HG02840 (cell line): ENCODE data around the gene TRIM77.
"Not testable (repeated sequence)": the region's sequence is repeated elsewhere in the genome, so short reads cannot be mapped to it uniquely, and the experiment has no call there.

Source experiments
- ATAC-seq: cut with Tn5 transposase; IDR thresholded peaks from one replicate; pipeline ENCODE4 v1.9.1; 2021; ENCODE audit warnings: mild to moderate bottlenecking, moderate library complexity, moderate number of reproducible peaks; ENCODE audit not compliant: unreplicated experiment, low FRiP score

Gene TRIM77, protein sequence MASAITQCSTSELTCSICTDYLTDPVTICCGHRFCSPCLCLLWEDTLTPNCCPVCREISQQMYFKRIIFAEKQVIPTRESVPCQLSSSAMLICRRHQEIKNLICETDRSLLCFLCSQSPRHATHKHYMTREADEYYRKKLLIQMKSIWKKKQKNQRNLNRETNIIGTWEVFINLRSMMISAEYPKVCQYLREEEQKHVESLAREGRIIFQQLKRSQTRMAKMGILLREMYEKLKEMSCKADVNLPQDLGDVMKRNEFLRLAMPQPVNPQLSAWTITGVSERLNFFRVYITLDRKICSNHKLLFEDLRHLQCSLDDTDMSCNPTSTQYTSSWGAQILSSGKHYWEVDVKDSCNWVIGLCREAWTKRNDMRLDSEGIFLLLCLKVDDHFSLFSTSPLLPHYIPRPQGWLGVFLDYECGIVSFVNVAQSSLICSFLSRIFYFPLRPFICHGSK

GRCh38 chr11:89709999-89710398 lies at the start of gene TRIM77:
Gene TRIM77, plus strand, starts transcription at chr11:89710299. Its CDS starts 0 bp downstream, at chr11:89710299.
- not testable (repeated sequence) for ATAC-seq

DNA sequence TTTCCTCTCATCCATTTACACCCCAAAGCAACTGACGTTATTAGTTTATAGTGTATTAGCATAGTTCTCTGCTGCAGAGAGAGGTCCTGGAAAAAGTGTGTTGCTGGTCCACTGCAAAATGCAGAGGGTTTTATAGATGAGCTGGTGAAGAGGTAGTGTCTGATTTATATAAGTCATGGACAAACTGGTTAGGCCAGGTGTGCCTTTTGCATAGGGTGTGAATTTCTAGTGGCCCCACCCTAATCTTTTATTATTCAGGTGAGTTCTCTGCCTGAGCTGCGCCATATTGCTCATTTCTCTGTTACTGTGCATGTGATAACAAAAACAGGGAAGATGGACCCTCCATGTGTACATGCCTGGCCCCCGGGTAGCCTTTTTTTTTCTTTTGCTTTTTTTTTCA lies 43.1 kb upstream of the TRIM77 start:
- no peak for ATAC-seq

- not testable (repeated sequence) for ATAC-seq
These were observed 41.9 kb upstream of the TRIM77 start for GRCh38 chr11:89668158-89668557.

GRCh38 chr11:89669586-89669985 lies 40.5 kb upstream of the TRIM77 start:
- ATAC-seq, result not testable (repeated sequence)

DNA sequence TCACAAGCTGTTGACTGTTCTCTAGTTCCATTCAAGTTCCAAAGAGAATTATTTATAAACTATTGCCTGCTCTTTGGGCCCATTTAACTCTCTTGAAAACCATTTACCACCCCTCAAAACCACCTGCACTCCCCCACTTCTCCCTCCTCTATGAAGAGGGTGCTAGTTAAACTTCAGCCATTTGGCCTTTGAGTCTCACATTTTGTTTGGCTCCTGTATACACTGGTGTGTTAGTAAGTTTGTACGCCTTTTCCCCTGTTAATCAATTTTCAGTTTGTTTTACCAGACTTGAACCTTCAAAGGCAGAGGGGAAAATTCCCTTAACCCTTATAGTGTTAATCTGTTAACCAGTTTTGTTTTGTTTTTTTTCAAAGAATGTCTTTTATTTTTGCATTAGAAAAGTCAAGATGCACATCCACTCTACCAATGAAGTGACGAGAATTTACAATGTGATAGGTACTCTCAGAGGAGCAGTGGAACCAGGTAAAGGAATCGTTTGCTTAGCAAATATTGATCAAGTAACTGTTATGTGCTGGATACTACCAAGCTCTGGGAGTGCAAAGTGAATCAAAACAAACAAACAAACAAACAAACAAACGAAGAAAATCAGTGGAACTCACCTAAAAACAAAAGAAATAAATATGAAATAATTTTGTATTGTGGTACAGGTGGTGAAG lies 40.0 kb upstream of the TRIM77 start:
- ATAC-seq, result not testable (repeated sequence)

GRCh38 chr11:89672547-89672946 lies 37.6 kb upstream of the TRIM77 start:
- not testable (repeated sequence) for ATAC-seq

DNA sequence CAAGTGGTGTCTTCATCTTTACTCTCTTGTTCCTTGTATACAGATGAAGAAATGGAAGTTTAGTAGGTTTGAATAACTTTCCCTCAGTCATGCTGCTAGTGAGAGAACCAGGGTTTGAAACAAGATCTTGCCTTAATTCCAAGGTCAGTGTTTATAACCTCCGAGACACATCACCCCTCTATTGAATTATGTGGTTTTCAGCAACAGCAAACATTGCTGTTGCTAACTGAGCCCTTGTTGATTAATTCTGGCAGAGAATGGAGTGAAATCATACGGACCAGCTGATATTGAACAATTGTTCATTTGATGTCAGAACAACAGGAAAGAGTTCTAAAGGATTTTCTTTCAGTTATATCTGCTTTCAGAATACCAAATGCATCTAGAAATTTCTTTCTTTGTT lies 36.7 kb upstream of the TRIM77 start:
- ATAC-seq, result not testable (repeated sequence)

DNA sequence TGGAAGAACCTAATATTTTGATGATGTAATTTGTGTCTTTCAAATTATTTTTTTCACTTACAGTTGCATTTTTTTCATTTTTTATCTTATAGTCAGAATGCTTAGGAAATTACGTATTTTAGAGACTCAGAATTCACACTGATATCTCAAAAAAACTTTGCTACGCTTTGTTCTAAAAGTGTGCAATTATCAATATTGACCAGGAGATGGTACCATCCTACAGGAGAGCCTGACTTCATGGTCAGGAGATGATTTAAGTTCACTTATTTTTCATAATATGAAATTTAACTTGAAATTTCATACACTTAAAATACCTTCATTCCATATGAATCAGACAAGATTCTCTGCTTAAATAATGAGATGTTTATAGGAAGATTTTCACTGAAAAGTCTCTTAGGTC lies 34.7 kb upstream of the TRIM77 start:
- not testable (repeated sequence) for ATAC-seq

DNA sequence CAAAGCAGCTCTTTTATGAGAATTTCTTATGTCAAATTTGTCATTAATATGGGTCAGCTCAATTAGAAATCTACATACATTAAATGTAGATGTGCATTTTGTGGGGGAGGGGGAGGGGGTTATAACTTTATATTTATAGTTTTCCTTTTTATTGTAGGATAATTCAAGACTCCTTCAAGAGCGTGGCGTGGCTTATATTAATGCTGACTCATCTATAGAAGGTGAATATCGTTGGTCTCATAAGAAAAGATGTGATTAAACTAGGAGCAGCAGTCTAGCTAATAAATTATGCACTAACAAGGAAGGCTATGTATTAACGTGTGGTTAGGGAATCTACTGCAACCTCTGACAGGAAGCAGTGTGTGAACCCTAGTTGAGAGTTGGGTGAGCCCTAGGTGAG lies 34.2 kb upstream of the TRIM77 start:
- not testable (repeated sequence) for ATAC-seq

GRCh38 chr11:89707080-89707479 lies 3.0 kb upstream of the TRIM77 start:
- not testable (repeated sequence) for ATAC-seq

GRCh38 chr11:89724866-89725498 lies 14.9 kb downstream of the TRIM77 start:
- ATAC-seq, result not testable (repeated sequence)

DNA sequence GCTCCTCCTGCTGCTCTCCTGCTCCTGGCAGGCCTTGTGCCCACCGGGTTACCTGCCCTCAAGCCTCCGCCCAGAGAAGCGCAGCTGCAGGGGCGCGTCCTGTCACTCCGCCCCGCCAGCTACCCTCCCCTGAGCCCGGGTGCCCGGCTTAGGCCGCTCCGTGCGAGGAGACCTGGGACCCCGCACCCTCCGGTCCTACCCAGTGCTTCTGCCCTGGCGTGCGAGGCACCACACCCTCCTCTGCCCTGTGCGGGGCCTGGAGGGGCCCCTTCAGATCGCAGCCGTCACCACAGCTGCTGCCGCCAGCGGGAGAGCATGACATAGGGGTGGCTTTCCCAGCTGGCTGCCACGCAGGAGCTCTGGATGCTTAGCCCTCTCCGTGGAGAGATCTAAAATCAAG lies 20.1 kb downstream of the TRIM77 start:
- not testable (repeated sequence) for ATAC-seq

- ATAC-seq, result no peak
These were observed 26.5 kb downstream of the TRIM77 start for GRCh38 chr11:89736566-89736965.

GRCh38 chr11:89737116-89737515 lies 27.0 kb downstream of the TRIM77 start:
- no peak for ATAC-seq

DNA sequence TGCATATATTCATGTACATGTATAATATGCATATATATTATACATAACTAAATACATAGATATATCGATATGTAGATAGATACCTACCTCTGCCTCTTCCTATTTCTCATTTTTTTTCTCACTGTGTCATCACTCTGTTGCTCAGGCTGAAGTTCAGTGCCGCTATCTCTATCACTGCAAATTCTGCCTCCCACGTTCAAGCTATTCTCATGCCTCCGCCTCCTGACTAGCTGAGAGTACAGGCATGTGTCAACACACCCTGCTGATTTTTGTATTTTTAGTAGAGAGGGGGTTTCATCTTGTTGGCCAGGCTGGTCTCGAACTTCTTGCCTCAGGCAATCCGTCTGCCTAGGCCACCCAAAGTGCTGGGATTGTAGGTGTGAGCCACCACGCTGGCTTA lies 31.3 kb downstream of the TRIM77 start:
- not testable (repeated sequence) for ATAC-seq

- not testable (repeated sequence) for ATAC-seq
These were observed 34.1 kb downstream of the TRIM77 start for GRCh38 chr11:89744158-89744557.

- ATAC-seq, result not testable (repeated sequence)
These were observed 40.7 kb downstream of the TRIM77 start for GRCh38 chr11:89750822-89751221.
